HG02884 (cell line): ENCODE measurements around the gene DLEC1.
"Not testable (repeated sequence)": the region's sequence is repeated elsewhere in the genome, so short reads cannot be mapped to it uniquely, and the experiment has no call there.

Experiments
- ATAC-seq: cut with Tn5 transposase; IDR thresholded peaks from one replicate; pipeline ENCODE4 v1.9.1; 2021; ENCODE audit warnings: mild to moderate bottlenecking, moderate library complexity; ENCODE audit not compliant: unreplicated experiment

The DLEC1 gene

GRCh38 chr3:38119821-38120692 lies 81.0 kb downstream of the DLEC1 start:
- no peak for ATAC-seq

- ATAC-seq, result no peak
Measured at GRCh38 chr3:38120693-38121450, 81.9 kb downstream of the DLEC1 start.

- ATAC-seq, result no peak
Measured at GRCh38 chr3:38121451-38121831, 82.4 kb downstream of the DLEC1 start.

- ATAC-seq, result no peak
Measured at GRCh38 chr3:38121832-38122461, 82.9 kb downstream of the DLEC1 start.

GRCh38 chr3:38122712-38123290 lies 83.8 kb downstream of the DLEC1 start:
- no peak for ATAC-seq

- ATAC-seq, result no peak
Measured at GRCh38 chr3:38124324-38125122, 85.5 kb downstream of the DLEC1 start.

- no peak for ATAC-seq
Measured at GRCh38 chr3:38125305-38126120, 86.5 kb downstream of the DLEC1 start.

- no peak for ATAC-seq
Measured at GRCh38 chr3:38126121-38126892, 87.3 kb downstream of the DLEC1 start.

- no peak for ATAC-seq
Measured at GRCh38 chr3:38127611-38128302, 88.7 kb downstream of the DLEC1 start.

GRCh38 chr3:38128303-38128655 lies 89.3 kb downstream of the DLEC1 start:
- ATAC-seq, result no peak

GRCh38 chr3:38129058-38129457 lies 90.0 kb downstream of the DLEC1 start:
- ATAC-seq, result no peak

- no peak for ATAC-seq
Measured at GRCh38 chr3:38130631-38131065, 91.6 kb downstream of the DLEC1 start.

- no peak for ATAC-seq
Measured at GRCh38 chr3:38131621-38132369, 92.8 kb downstream of the DLEC1 start.

- ATAC-seq, result no peak
Measured at GRCh38 chr3:38133209-38133556, 94.2 kb downstream of the DLEC1 start.

- no peak for ATAC-seq
Measured at GRCh38 chr3:38133557-38134405, 94.8 kb downstream of the DLEC1 start.

GRCh38 chr3:38134517-38135143 lies 95.6 kb downstream of the DLEC1 start:
- not testable (repeated sequence) for ATAC-seq
